NCI-H2171 (cell line): ENCODE measurements around the gene PDE6A.
A peak's percentile ranks its signal among the peaks of the same experiment; 100 is the strongest.

Experiments used
- DNase-seq: peaks from one replicate; lab custom pipeline; 2025; lab: John Stamatoyannopoulos, UW

PDE6A gene

GRCh38 chr5:149944666-149945065, at the start of gene PDE6A:
Gene PDE6A, minus strand, starts transcription at chr5:149944793. Its CDS starts 120 bp downstream, at chr5:149944673.
- no peak for DNase-seq

GRCh38 chr5:149993471-149993870, 48.9 kb upstream of the PDE6A start:
- DNase-seq = no peak

DNA sequence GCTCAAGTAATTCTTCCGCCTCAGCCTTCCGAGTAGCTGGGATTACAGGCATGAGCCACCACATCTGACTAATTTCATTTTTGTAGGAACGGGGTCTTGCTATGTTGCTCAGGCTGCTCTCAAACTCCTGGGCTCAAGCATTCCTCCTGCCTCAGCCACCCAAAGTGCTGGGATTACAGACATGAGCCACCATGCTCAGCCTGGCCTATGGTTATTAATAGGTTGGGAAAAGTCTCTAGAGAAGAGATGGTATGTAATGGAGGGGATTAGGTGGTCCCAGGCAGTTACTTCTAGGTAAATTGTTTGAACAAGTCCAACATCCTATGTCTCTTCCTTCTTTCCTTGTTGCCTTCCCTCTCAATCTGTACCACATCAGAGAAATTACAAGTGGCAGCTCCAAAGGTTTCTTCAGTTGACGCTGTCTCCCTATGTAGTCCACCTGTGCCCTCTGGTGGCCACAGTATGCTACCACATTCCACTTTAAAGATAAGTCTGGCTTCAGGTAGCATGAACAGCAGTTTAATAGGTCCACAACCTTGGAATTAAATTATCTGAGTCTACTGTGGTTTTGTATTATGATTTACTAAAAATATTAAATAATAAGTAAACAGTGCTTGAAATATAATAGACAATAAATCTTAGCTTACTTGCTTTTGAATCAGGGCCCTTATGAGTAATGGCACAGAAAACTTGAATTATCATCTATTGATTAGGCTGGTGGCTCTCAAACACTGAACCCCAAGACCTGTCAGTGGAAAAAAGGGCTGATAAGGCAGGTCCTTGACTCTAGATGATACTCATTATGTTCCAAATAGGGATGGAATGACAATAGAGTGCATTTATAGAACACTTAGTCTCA, 46.2 kb upstream of the PDE6A start:
- DNase-seq = peak; percentile 35

DNA sequence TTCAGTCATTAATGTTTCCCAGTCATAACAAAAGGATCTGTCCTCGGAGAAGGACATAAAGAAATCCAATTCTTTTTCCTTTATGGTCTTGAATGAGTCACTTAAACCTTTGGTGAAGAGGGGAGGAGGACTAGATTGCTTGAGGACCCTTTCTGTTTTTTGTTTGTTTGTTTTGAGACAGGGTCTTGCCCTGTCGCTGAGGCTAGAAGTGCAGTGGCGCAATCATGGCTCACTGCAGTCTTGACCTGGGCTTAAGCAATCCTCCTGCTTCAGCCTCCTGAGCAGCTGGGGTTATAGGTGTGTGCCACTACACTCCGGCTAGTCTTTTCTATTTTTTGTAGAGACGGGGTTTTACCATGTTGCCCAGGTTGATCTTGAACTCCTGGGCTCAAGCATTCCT, 43.5 kb upstream of the PDE6A start:
- no peak for DNase-seq

DNA sequence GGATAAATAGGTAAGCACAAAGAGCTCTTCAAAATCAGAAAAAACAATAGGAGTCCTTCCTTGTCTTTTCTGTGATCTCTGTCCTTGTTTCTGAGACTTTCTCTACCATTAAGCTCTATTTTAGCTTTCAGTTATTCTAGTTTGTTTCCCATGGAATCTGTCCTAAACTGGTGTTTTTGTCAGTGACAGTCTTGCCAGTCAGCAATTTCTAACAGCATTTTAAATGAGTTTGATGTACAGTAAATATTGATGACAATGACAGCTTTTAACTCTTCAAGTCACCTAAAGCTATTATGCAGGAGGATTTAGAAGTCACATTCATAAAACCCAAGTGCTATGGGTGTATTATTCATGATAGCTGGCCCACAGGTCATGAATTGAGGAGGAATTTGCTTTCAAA, 37.9 kb upstream of the PDE6A start:
- no peak for DNase-seq

GRCh38 chr5:149981206-149981605, 36.6 kb upstream of the PDE6A start:
- no peak for DNase-seq

DNA sequence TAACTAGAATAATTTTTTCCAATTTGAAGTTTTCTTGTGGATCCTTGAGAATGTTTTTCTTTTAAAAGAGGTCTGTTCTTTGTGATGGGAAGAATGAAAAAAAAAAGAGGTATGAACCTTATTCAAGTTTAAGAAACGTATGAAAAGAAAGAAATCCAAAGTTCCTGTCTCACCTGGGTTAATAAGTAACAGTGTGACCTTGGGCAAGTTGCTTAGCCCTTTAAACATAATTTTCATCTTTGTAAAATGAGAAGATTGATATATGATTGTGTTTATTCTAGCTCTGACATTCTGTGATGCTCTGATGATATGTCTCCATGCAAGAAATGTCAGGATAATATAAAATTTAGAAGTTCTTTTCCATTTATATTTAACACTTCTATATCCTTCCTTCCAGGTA, 35.3 kb upstream of the PDE6A start:
- no peak for DNase-seq

- no peak for DNase-seq
These were observed 30.8 kb upstream of the PDE6A start for GRCh38 chr5:149975409-149975808.

DNA sequence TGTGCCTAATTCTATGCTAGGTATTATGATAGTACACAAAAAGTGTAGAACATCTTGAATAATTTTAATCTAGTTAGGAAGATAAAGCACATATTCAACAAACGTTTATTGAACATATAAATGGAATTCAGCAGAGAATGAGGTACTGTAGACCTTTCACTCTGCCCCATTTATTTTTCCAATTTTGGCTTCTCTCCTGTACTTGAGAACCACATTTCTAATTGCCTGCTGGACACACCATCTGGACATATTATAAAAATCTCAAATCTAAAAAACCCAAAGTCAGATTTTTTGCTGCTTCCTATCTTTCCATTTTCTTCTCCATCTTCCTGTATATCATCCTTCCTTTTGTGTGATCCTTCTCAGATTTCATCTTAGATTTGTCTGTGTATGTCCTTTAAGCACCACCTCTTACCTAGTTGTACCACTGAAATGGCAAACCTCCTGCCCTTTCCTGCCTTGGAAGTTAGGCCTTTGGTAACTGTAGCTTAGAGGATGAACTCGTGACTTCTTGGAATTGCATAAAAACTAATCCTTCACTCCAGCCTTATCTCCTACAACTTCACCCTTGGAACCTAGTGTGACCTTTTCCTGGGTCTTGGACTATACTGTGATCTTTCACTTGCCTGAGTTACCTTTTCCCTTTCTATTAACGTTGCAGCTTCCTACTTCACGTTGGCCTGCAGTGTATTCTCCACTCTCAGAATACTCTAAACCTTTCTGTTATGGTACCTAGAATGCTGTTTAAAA, 24.8 kb upstream of the PDE6A start:
- no peak for DNase-seq

- no peak for DNase-seq
These were observed 22.4 kb upstream of the PDE6A start for GRCh38 chr5:149966946-149967345.

DNA sequence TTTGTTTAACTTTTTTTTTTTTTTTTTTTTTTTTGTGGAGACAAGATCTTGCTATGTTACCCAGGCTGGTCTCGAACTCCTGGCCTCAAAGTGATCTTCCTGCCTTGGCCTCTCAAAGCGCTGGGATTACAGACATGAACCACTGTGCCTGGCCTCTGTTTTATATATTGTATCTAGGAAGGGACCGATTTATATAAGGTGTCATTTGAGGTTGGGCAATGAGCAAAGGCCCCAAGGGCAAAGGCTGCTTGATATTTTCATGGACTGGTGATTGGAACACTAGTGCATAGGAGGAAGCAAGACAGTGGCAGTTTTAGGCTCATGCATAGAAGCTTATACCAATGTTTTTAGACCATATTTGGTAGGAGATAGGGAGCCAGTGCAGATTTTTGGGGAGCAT, 19.1 kb upstream of the PDE6A start:
- no peak for DNase-seq

- DNase-seq = no peak
These were observed 18.2 kb upstream of the PDE6A start for GRCh38 chr5:149962601-149963300.

GRCh38 chr5:149961957-149962409, 17.4 kb upstream of the PDE6A start:
- DNase-seq = no peak

- no peak for DNase-seq
These were observed 16.6 kb upstream of the PDE6A start for GRCh38 chr5:149961186-149961685.

DNA sequence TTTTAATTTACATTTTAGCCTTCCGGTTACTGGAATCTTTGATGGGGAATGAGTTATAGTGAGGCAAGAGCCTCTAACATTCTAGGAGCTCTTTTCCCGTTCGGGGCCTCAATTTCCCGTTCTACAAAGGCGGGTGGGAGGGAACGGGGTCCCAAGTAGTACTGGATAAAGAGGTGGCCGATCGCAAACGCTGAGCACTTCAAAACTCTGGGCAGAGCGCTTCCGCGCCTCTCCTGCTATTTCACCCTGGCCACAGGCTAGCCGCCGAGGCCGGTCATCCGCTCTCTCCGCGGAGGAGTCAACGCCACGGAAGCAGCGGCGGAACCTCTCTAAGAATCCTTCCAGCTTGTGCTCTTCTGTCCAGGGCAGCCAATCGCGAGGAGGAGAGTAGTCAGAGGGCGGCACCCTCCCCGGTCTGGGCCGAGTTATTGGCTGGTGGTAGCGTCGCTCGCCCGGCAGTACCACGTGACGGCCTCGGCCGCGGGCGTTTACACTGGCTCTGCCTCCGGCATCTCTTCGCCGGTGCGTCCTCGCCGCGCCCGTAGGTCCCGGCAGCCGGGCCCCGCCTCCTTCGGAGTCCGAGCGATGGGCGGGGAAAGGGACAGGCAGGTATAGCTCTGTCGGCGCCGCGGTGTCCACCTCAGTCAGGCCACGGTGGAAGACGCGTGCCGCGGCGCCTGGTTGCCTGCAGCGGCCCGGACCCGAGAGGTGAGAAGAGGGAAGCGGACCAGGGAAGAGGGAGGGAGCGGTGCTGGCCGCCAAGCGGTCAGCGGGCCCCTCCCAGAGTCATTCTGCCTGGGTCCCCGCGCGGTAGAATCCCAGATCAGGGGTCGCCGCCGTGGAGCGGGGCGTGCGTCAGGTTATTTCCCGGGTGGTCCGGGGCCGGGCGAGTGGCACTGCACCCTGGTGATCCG, 15.9 kb upstream of the PDE6A start, which contains the start of gene SLC26A2:
Gene SLC26A2 (plus strand): TSS at position 487 of the 914 bp plus-strand sequence. CDS start 16,895 bp downstream, outside the sequence.
- DNase-seq = peak; percentile 84

DNA sequence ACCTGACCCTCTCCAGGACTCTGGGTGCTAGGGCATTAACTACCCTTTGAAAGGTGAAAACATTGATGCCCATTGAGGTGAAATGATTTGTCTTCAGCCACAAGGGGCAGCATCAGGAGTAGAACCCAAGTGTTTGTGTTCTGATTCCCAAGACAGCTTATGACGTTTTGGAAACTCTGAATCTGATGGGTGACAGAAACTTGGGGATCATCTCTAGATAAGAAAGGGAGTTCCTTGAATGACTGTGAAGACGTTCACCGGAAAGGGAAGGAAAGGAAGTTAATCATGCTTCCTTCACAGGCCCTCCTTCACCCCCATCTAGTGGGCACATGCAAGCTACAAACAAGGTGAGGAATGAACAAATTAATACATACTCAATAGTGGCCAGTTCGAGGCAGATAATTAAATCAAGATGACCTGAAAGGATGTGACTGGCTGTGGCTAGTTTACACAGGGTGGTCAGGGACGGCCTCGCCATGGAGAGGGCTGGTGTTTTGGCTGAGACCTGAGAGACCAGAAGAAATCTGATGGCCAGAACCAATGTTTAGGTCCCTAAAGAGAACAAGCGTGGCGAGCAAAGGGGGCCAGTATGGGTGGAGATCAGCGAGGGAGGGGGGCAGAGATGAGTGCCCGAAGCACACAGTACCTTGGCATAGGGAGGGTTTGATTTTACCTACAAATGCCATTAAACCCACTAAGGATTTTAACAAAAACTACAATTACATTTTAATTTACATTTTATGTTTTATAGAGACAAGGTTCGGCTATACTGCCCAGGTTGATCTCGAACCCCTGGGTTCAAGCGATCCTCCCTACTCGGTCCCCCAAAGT, 15.0 kb upstream of the PDE6A start:
- no peak for DNase-seq

- DNase-seq = no peak
These were observed 13.3 kb upstream of the PDE6A start for GRCh38 chr5:149957855-149958254.

DNA sequence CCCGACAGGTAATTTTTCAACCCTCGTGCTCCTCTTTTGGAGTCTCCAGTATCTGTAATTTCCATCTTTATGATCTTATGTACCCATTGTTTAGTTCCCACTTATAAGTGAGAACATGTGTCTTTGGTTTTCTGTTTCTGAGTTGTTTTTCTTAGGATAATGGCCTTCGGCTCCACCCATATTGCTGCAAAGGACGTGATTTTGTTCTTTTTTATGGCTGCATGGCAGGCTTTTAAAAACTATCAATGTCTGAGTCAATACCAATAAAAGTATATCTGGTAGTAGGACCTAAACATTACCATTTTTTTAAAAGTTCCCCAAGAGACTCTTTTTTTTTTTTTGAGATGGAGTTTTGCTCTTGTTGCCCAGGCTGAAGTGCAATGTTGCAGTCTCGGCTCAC, 12.1 kb upstream of the PDE6A start:
- no peak for DNase-seq

- DNase-seq = no peak
These were observed 10.2 kb upstream of the PDE6A start for GRCh38 chr5:149954798-149955197.

DNA sequence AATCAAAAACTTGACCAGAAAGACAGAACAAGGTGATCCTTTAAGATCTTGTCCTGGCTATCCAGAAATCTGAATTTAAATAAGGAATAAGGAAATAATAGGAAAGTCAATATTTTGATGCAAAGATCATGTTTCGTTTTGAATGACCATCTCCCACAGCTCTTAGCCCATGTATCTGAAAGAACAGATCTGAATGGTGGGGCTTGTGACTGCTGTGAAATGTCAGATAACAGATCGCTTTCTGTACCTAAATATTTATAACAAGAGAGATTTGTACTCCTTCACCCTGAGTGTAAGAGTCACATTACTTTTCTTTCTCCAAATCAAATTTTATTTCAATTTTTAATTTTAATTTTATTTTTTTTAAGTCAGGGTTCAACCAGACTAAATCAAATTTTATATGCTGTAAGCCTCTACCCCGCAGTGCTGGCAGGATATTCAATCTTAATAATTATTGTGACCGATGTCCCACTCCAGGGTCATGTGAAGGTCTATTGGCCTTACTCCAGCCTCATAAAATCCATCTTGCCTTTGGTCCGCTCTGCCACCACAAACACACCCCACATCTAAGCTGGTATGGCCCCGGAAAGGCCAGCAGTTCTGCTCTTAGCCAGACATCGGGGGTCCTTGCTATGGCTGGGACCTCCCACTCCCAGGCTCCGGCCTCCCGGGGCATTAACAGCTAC, 9.0 kb upstream of the PDE6A start:
- DNase-seq = no peak
